Caki2 (cell line): Measurements from ENCODE around the gene TUBGCP2. TPM values are rescaled to one million over a fixed set of nuclear protein-coding genes. Genes with fewer than 3 reads are reported as not detected.

ENCODE experiments used
- DNase-seq: peaks from one replicate; pipeline ENCODE4 v3.0.0-alpha.2; 2015; ENCODE audit warnings: low read depth
- in situ Hi-C: cut with HindIII; loops from 2 replicates; pipeline ENCODE4 v1.10.0; 2016; ENCODE audit warnings: low sequenced_read_pairs, low pct_unique_long_range_greater_than_20kb, mixed read lengths
- total RNA-seq: library from RNA; depleted of rRNA; stranded (reverse); fragments of >200 nt; shearing (Covaris generic); gene quantifications from 2 replicates; pipeline ENCODE4 v1.2.3, GENCODE V29; 2014; ENCODE audit warnings: low replicate concordance; rRNA removed

Gene TUBGCP2
- total RNA-seq: 73.2 and 76.2 TPM in 2 replicates

GRCh38 chr10:133308421-133309099 is at the start of gene TUBGCP2, which contains the start of gene ZNF511:
Gene TUBGCP2 (minus strand): TSS chr10:133308872. CDS start chr10:133302941, 5,931 bp downstream.
Gene ZNF511 (plus strand): TSS chr10:133308914. CDS start chr10:133308944, 30 bp downstream.
- in situ Hi-C loops: no loop called here
- peak; percentile 83 for DNase-seq

- peak; percentile 54 for DNase-seq
- in situ Hi-C loops: no loop called here
Observed at GRCh38 chr10:133357285-133358161, 48.9 kb upstream of the TUBGCP2 start, which contains the start of gene FUOM. Gene FUOM (minus strand): TSS chr10:133358019. CDS start chr10:133358007, 12 bp downstream.

GRCh38 chr10:133356549-133357284 is 48.0 kb upstream of the TUBGCP2 start:
- no peak for DNase-seq
- in situ Hi-C loops: no loop called here

- in situ Hi-C loops: no loop called here
- no peak for DNase-seq
Observed at GRCh38 chr10:133355991-133356390, 47.3 kb upstream of the TUBGCP2 start.

GRCh38 chr10:133355266-133355665 is 46.6 kb upstream of the TUBGCP2 start:
- in situ Hi-C loops: no loop called here
- no peak for DNase-seq

- in situ Hi-C loops: no loop called here
Observed at GRCh38 chr10:133354672-133355240, 46.1 kb upstream of the TUBGCP2 start.

GRCh38 chr10:133353988-133354605 is 45.4 kb upstream of the TUBGCP2 start:
- no peak for DNase-seq
- in situ Hi-C loops: no loop called here

More at GRCh38 chr10:133354672-133355240, 46.1 kb upstream of the TUBGCP2 start:
- no peak for DNase-seq

GRCh38 chr10:133353202-133353959 is 44.7 kb upstream of the TUBGCP2 start:
- DNase-seq: no peak
- in situ Hi-C loops: no loop called here

GRCh38 chr10:133351408-133352318 is 43.0 kb upstream of the TUBGCP2 start:
- in situ Hi-C loops: no loop called here

GRCh38 chr10:133350950-133351329 is 42.3 kb upstream of the TUBGCP2 start:
- DNase-seq: no peak
- in situ Hi-C loops: no loop called here

More at GRCh38 chr10:133351408-133352318, 43.0 kb upstream of the TUBGCP2 start:
- no peak for DNase-seq

- in situ Hi-C loops: no loop called here
Observed at GRCh38 chr10:133350283-133350949, 41.7 kb upstream of the TUBGCP2 start.

GRCh38 chr10:133349577-133350011 is 40.9 kb upstream of the TUBGCP2 start:
- no peak for DNase-seq
- in situ Hi-C loops: no loop called here

More at GRCh38 chr10:133350283-133350949, 41.7 kb upstream of the TUBGCP2 start:
- DNase-seq: no peak

GRCh38 chr10:133349160-133349568 is 40.5 kb upstream of the TUBGCP2 start:
- in situ Hi-C loops: no loop called here
- no peak for DNase-seq

- in situ Hi-C loops: no loop called here
- no peak for DNase-seq
Observed at GRCh38 chr10:133347710-133348517, 39.2 kb upstream of the TUBGCP2 start.

- in situ Hi-C loops: no loop called here
Observed at GRCh38 chr10:133346413-133346812, 37.7 kb upstream of the TUBGCP2 start.

More at GRCh38 chr10:133346413-133346812, 37.7 kb upstream of the TUBGCP2 start:
- DNase-seq: no peak
